C4-2B (cell line): Measurements from ENCODE around the gene CLEC20A.

Experiments used
- H3K27ac ChIP-seq: fragments of 450-650 bp; 2 replicates; pipeline ENCODE4 v1.5.1; 2017
- CTCF ChIP-seq: fragments of 450-650 bp; conservative IDR thresholded peaks from 2 replicates; pipeline ENCODE4 v1.5.1; 2017; ENCODE audit warnings: mild to moderate bottlenecking
- ZFX ChIP-seq: fragments of 450-650 bp; IDR thresholded peaks from 2 replicates; pipeline ENCODE4 v1.6.1; 2017

Gene CLEC20A

GRCh38 chr1:178496410-178497135 is at the start of gene CLEC20A:
CLEC20A (minus strand) TSS chr1:178496964; CDS start chr1:178496939, 25 bp downstream.
- TF ChIP-seq ZFX (no peak), CTCF (no peak)
- no peak within 1 kb of the TSS for H3K27ac ChIP-seq

GRCh38 chr1:178544531-178544930 is 47.8 kb upstream of the CLEC20A start:
- TF ChIP-seq CTCF (no peak), ZFX (no peak)
- H3K27ac ChIP-seq = no peak overlapping the region

- H3K27ac ChIP-seq = peak overlapping the region; percentile 68; the same call in 1 of the 2 replicates
- TF ChIP-seq CTCF (no peak), ZFX (no peak)
Measured at GRCh38 chr1:178543290-178543607, 46.5 kb upstream of the CLEC20A start.

- TF ChIP-seq ZFX = no peak
- peak; percentile 100 for TF ChIP-seq CTCF
- H3K27ac ChIP-seq = peak overlapping the region; percentile 68
Measured at GRCh38 chr1:178542554-178543289, 46.0 kb upstream of the CLEC20A start.

- no peak for TF ChIP-seq ZFX
- no peak for TF ChIP-seq CTCF
- peak overlapping the region; percentile 68 for H3K27ac ChIP-seq
Measured at GRCh38 chr1:178541829-178542553, 45.2 kb upstream of the CLEC20A start.

GRCh38 chr1:178541379-178541778 is 44.6 kb upstream of the CLEC20A start:
- TF ChIP-seq ZFX (no peak), CTCF (no peak)
- no peak overlapping the region for H3K27ac ChIP-seq

GRCh38 chr1:178540646-178541045 is 43.9 kb upstream of the CLEC20A start:
- no peak for TF ChIP-seq CTCF
- no peak for TF ChIP-seq ZFX
- H3K27ac ChIP-seq = no peak overlapping the region
